ENCODE data around the gene GPX4. TPM values are rescaled to one million over a fixed set of nuclear protein-coding genes. Genes with fewer than 3 reads are reported as not detected.

GPX4 gene
- total RNA-seq, 2 experiments from 2014 or later: 225 to 231 TPM

GRCh38 chr19:1065606-1066109, 38.1 kb upstream of the GPX4 start:
- H3K4me3 Mint-ChIP-seq: peak overlapping the region; percentile 22
- peaks cover 2% of the 10 kb centered on the region for H3K9me3 Mint-ChIP-seq
- H3K36me3 Mint-ChIP-seq: peaks cover 29% of the 10 kb centered on the region
- H3K4me1 Mint-ChIP-seq: peaks cover 24% of the 10 kb centered on the region
- DNase-seq: no peak
- H3K27ac Mint-ChIP-seq: no peak overlapping the region
- no peaks in the 10 kb centered on the region for H3K27me3 Mint-ChIP-seq

- Mint-ChIP-seq H3K27ac (no peak overlapping the region), H3K9me3 (peaks cover 2% of the 10 kb centered on the region), H3K27me3 (no peaks in the 10 kb centered on the region), H3K4me3 (peak overlapping the region; percentile 62), H3K36me3 (peaks cover 29% of the 10 kb centered on the region), H3K4me1 (peaks cover 24% of the 10 kb centered on the region)
- DNase-seq: no peak
Measured at GRCh38 chr19:1066251-1066747, 37.5 kb upstream of the GPX4 start.

GRCh38 chr19:1066748-1067340, 37.0 kb upstream of the GPX4 start, which contains the start of gene ARHGAP45:
Gene ARHGAP45 (plus strand): TSS chr19:1067167. CDS start chr19:1067406, 239 bp downstream.
- peak; percentile 93 for DNase-seq
- no peaks in the 10 kb centered on the region for H3K27me3 Mint-ChIP-seq
- H3K27ac Mint-ChIP-seq: peak within 1 kb of the TSS; percentile 97
- H3K9me3 Mint-ChIP-seq: peaks cover 2% of the 10 kb centered on the region
- peaks cover 29% of the 10 kb centered on the region for H3K36me3 Mint-ChIP-seq
- peak within 1 kb of the TSS; percentile 94 for H3K4me3 Mint-ChIP-seq
- peaks cover 27% of the 10 kb centered on the region for H3K4me1 Mint-ChIP-seq

- no peaks in the 10 kb centered on the region for H3K27me3 Mint-ChIP-seq
- peaks cover 2% of the 10 kb centered on the region for H3K9me3 Mint-ChIP-seq
- H3K4me1 Mint-ChIP-seq: peaks cover 33% of the 10 kb centered on the region
- peak overlapping the region; percentile 94 for H3K4me3 Mint-ChIP-seq
- peak; percentile 81 for DNase-seq
- peak overlapping the region; percentile 97 for H3K27ac Mint-ChIP-seq
- peaks cover 33% of the 10 kb centered on the region for H3K36me3 Mint-ChIP-seq
Measured at GRCh38 chr19:1067341-1067957, 36.3 kb upstream of the GPX4 start.

- DNase-seq: peak; percentile 68
- peak overlapping the region; percentile 97 for H3K27ac Mint-ChIP-seq
- no peaks in the 10 kb centered on the region for H3K27me3 Mint-ChIP-seq
- H3K36me3 Mint-ChIP-seq: peaks cover 38% of the 10 kb centered on the region
- peaks cover 36% of the 10 kb centered on the region for H3K4me1 Mint-ChIP-seq
- H3K4me3 Mint-ChIP-seq: peak overlapping the region; percentile 94
- H3K9me3 Mint-ChIP-seq: peaks cover 2% of the 10 kb centered on the region
Measured at GRCh38 chr19:1068009-1069001, 35.5 kb upstream of the GPX4 start.

- peaks cover 39% of the 10 kb centered on the region for H3K4me1 Mint-ChIP-seq
- H3K27me3 Mint-ChIP-seq: no peaks in the 10 kb centered on the region
- H3K4me3 Mint-ChIP-seq: peak overlapping the region; percentile 94
- peak overlapping the region; percentile 97 for H3K27ac Mint-ChIP-seq
- H3K36me3 Mint-ChIP-seq: peaks cover 37% of the 10 kb centered on the region
- peak; percentile 65 for DNase-seq
- peaks cover 2% of the 10 kb centered on the region for H3K9me3 Mint-ChIP-seq
Measured at GRCh38 chr19:1069009-1069779, 34.6 kb upstream of the GPX4 start.

GRCh38 chr19:1070576-1070930, 33.2 kb upstream of the GPX4 start:
- H3K4me1 Mint-ChIP-seq: peaks cover 36% of the 10 kb centered on the region
- H3K9me3 Mint-ChIP-seq: no peaks in the 10 kb centered on the region
- no peak overlapping the region for H3K27ac Mint-ChIP-seq
- DNase-seq: no peak
- peak overlapping the region; percentile 65 for H3K4me3 Mint-ChIP-seq
- no peaks in the 10 kb centered on the region for H3K27me3 Mint-ChIP-seq
- H3K36me3 Mint-ChIP-seq: peaks cover 41% of the 10 kb centered on the region

GRCh38 chr19:1070931-1071791, 32.6 kb upstream of the GPX4 start:
- peaks cover 47% of the 10 kb centered on the region for H3K36me3 Mint-ChIP-seq
- no peaks in the 10 kb centered on the region for H3K27me3 Mint-ChIP-seq
- peak overlapping the region; percentile 79 for H3K4me3 Mint-ChIP-seq
- H3K4me1 Mint-ChIP-seq: peaks cover 42% of the 10 kb centered on the region
- H3K9me3 Mint-ChIP-seq: no peaks in the 10 kb centered on the region
- DNase-seq: no peak
- H3K27ac Mint-ChIP-seq: peak overlapping the region; percentile 89

- DNase-seq: no peak
- Mint-ChIP-seq H3K36me3 (peaks cover 57% of the 10 kb centered on the region), H3K27ac (peak overlapping the region; percentile 89), H3K4me3 (peak overlapping the region; percentile 79), H3K4me1 (peaks cover 50% of the 10 kb centered on the region), H3K9me3 (no peaks in the 10 kb centered on the region), H3K27me3 (no peaks in the 10 kb centered on the region)
Measured at GRCh38 chr19:1072371-1073015, 31.3 kb upstream of the GPX4 start.

GRCh38 chr19:1073063-1073955, 30.5 kb upstream of the GPX4 start:
- peak overlapping the region; percentile 4 for H3K27ac Mint-ChIP-seq
- no peaks in the 10 kb centered on the region for H3K27me3 Mint-ChIP-seq
- H3K4me1 Mint-ChIP-seq: peaks cover 57% of the 10 kb centered on the region
- no peak for DNase-seq
- no peak overlapping the region for H3K4me3 Mint-ChIP-seq
- peaks cover 65% of the 10 kb centered on the region for H3K36me3 Mint-ChIP-seq
- no peaks in the 10 kb centered on the region for H3K9me3 Mint-ChIP-seq

- Mint-ChIP-seq H3K36me3 (peaks cover 60% of the 10 kb centered on the region), H3K4me1 (peaks cover 52% of the 10 kb centered on the region), H3K4me3 (peak overlapping the region; percentile 55), H3K9me3 (no peaks in the 10 kb centered on the region), H3K27me3 (no peaks in the 10 kb centered on the region), H3K27ac (no peak overlapping the region)
- no peak for DNase-seq
Measured at GRCh38 chr19:1073956-1074517, 29.8 kb upstream of the GPX4 start.
